GM12872 (cell line): ENCODE data around the gene SELL.

Experiments used
- TF ChIP-seq, protein P1 (sequence below): IDR thresholded peaks from 3 replicates; pipeline ENCODE4 v1.5.1; 2011; ENCODE audit warnings: low read depth, mild to moderate bottlenecking, low read length, moderate library complexity; ENCODE audit not compliant: insufficient read depth

Gene SELL

DNA sequence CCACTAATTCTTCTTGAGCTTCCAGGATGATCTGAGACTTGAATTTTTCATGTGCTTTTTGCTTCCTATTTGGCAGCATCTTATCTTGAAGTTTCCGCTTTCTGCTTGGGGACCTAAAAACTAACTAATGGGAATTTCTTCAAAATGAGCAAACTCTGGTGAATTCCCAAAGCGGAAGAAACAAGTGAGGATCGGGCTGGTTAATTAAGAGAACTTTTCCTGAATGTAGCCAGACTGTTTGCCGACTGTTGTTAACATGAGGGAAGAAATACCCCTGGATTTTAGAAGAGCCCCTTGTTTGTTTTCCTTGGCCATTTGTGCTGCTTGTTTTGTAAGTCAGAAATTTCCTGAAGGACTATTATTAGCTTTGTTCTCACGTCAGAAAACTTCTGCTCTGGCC is 28.6 kb upstream of the SELL start:
- TF ChIP-seq, protein P1, sequence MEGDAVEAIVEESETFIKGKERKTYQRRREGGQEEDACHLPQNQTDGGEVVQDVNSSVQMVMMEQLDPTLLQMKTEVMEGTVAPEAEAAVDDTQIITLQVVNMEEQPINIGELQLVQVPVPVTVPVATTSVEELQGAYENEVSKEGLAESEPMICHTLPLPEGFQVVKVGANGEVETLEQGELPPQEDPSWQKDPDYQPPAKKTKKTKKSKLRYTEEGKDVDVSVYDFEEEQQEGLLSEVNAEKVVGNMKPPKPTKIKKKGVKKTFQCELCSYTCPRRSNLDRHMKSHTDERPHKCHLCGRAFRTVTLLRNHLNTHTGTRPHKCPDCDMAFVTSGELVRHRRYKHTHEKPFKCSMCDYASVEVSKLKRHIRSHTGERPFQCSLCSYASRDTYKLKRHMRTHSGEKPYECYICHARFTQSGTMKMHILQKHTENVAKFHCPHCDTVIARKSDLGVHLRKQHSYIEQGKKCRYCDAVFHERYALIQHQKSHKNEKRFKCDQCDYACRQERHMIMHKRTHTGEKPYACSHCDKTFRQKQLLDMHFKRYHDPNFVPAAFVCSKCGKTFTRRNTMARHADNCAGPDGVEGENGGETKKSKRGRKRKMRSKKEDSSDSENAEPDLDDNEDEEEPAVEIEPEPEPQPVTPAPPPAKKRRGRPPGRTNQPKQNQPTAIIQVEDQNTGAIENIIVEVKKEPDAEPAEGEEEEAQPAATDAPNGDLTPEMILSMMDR = no peak

DNA sequence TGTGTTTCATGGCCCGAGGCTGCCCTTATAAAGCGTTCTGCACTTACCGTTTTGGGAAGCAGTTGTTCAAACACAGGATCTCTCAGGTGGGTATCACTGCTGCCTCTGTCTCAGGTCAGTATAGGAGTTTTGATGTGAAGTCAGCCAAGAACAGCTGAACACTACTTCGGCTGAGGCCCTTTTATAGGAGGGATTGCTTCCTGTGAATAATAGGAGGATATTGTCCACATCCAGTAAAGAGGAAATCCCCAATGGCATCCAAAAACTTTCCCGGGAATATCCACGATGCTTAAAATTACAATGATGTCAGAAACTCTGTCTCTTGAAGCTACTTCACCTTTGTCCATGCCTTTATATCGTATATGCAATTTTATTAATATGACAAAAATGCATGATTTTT is 22.5 kb upstream of the SELL start, which contains the start of gene SELE:
Gene SELE (minus strand): TSS at position 156 of the 400 bp plus-strand sequence. CDS start 467 bp downstream, outside the sequence.
- TF ChIP-seq, protein P1 = no peak

DNA sequence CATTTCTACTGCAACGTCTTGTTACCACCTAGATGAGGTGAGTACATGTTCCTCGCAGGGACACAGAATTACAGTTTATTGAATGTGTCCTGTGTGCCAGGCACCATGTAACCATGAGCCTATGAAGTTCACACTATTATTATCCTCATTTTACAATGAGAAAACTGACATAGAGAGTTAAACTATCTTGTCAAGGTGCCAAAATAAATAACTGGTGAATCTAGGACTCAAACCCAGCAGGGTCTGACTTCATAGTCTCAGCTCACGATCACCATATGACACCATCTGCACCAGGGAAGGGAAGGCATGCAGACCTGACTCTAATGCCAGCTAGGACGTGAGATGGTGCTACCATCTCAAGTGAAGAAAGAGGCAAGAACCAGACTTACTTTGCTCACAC is 20.0 kb upstream of the SELL start:
- TF ChIP-seq, protein P1 = no peak

DNA sequence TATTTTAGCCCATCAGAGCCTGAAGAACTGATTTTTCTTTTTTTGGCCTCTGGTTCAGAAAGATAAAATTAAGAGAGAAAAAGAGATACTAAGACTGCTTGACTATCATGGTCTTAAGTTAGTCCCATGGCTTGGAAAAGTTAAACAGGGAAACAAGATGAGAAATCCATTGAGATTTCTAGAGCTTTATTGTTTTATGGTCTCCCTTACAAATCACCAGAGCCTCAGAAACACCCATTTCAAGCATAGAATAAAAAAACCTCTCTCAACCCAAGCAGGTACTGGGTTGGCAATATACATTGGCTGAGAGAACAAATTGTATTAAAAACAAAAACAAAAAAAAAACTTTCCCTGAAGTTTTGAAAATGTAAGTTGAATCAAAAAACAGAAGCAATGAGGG is 18.6 kb upstream of the SELL start:
- TF ChIP-seq, protein P1 = no peak

DNA sequence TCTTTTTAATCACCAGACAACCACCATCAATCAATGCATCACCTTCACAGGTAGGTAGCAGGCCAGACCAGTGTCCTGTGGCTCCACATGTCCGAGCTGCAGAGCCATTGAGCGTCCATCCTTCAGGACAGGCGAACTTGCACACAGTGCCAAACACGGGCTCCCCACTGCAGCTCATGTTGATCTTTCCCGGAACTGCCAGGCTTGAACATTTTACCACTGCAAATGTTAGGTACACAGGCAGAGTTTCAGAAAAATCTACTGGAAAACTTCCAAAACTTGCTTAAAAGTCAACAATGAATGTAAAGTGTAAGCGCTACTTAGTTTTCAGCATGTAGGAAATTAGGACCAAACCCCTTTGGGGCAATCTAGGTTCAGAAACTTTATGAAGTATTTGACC is 15.9 kb upstream of the SELL start:
- TF ChIP-seq, protein P1 = no peak

DNA sequence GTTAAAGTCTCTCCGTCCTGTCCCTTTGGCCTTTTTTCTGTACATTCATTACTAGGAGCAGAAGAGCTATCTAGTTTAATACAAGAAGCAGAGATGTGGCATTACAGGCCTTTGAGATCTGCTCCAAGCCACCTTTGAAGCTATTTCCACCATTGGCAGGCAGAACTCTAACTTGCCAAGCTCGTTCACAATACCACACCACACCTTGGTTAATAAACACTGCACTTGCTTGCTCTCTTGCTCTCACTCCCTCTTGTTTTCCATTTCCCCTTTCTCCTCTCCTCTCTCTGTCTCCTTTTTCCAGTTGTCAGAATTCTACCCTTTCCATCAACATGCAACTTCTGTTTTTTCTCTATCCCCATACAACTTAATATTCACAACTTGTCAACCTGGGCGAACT is 15.4 kb upstream of the SELL start:
- TF ChIP-seq, protein P1 = no peak

DNA sequence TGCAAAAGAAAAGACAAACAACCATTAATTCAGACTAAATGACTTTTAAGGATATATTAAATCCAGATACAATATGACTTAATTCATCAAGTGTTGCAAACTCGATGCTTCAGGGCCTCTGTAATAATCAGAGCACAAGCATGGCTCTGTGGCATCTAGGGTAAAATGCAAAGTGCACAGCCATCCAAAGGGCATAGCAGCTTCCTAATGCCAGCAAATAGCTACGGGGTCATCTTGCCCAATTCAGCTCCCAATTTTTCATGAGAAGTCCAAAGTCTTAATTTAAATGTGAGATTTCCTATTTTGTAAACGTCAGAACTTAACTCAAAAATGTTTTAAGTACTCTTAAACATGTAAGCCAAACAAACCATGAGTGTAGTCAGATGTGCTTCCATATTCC is 14.5 kb upstream of the SELL start:
- TF ChIP-seq, protein P1 = no peak

DNA sequence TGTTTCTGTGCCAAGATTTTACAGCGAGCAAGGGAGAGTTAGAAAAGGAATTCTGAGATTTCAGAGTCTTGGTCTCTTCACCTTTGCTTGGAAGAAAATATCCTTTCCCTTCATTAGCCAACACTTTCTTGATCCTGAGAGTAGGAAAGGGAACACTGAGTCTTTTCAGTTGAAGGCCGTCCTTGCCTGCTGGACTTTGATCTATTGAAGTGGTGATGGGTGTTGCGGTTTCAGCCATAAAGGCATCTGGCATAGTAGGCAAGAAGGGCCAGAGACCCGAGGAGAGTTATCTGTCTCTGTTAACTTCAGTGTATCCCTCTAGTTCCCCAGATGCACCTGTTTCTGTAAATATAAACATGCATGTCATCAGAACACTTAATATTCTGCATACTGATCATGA is 12.7 kb upstream of the SELL start:
- TF ChIP-seq, protein P1 = no peak
